Measurements from ENCODE around the gene PTF1A. TPM values are rescaled to one million over a fixed set of nuclear protein-coding genes. Genes with fewer than 3 reads are reported as not detected.

Gene PTF1A
- total and polyA plus RNA-seq, 4 donors, result not detected

GRCh38 chr10:23150610-23151009 is 41.5 kb upstream of the PTF1A start:
- Histone ChIP-seq H3K9ac (ENCODE audit: low read depth in 1 of 2, low read length in 2 of 2) (no peak overlapping the region), H3K36me3 (ENCODE audit: control insufficient read depth in 4 of 4, insufficient read depth in 3 of 4, low read depth in 1 of 4, low read length in 3 of 4) (no peaks in the 10 kb centered on the region), H3K4me1 (ENCODE audit: control insufficient read depth in 4 of 4, insufficient read depth in 4 of 4, low read length in 3 of 4) (no peaks in the 10 kb centered on the region), H3K27me3 (ENCODE audit: control insufficient read depth in 4 of 4, insufficient read depth in 4 of 4, low read length in 3 of 4) (no peaks in the 10 kb centered on the region), H3K27ac (ENCODE audit: low read depth in 1 of 2, low read length in 2 of 2) (no peak overlapping the region), H3K9me3 (ENCODE audit: control insufficient read depth in 4 of 4, low read length in 3 of 4) (no peaks in the 10 kb centered on the region), H3K4me3 (ENCODE audit: low read depth in 1 of 3, low read length in 3 of 3) (no peak overlapping the region)
- 73% methylated on average over 12 of the region's 12 CpGs for WGBS
- no peak for TF ChIP-seq FOXA2 (IDR thresholded peaks at IDR 0.05)
- no peak for TF ChIP-seq ZBTB33 (IDR thresholded peaks at IDR 0.05)
- no peak for TF ChIP-seq RXRA (IDR thresholded peaks at IDR 0.05)
- no peak for TF ChIP-seq TAF1 (conservative IDR thresholded peaks at IDR 0.05)
- TF ChIP-seq CTCF (IDR thresholded peaks at IDR 0.05; ENCODE audit: low read depth, low read length, missing input control), result no peak
- no peak for TF ChIP-seq YY1 (IDR thresholded peaks at IDR 0.05)
- TF ChIP-seq REST (IDR thresholded peaks at IDR 0.05), result no peak
- no peak for TF ChIP-seq RAD21 (IDR thresholded peaks at IDR 0.05)
- no peak for TF ChIP-seq MAX (IDR thresholded peaks at IDR 0.05)
- TF ChIP-seq SP1 (IDR thresholded peaks at IDR 0.05), result no peak
- TF ChIP-seq NR2F2 (IDR thresholded peaks at IDR 0.05), result no peak
- DNase-seq (ENCODE audit: low spot score), result no peak

- Histone ChIP-seq H3K4me1 (ENCODE audit: control insufficient read depth in 4 of 4, insufficient read depth in 4 of 4, low read length in 3 of 4) (no peaks in the 10 kb centered on the region), H3K36me3 (ENCODE audit: control insufficient read depth in 4 of 4, insufficient read depth in 3 of 4, low read depth in 1 of 4, low read length in 3 of 4) (no peaks in the 10 kb centered on the region), H3K27me3 (ENCODE audit: control insufficient read depth in 4 of 4, insufficient read depth in 4 of 4, low read length in 3 of 4) (no peaks in the 10 kb centered on the region), H3K27ac (ENCODE audit: low read depth in 1 of 2, low read length in 2 of 2) (no peak overlapping the region), H3K4me3 (ENCODE audit: low read depth in 1 of 3, low read length in 3 of 3) (no peak overlapping the region), H3K9ac (ENCODE audit: low read depth in 1 of 2, low read length in 2 of 2) (no peak overlapping the region), H3K9me3 (ENCODE audit: control insufficient read depth in 4 of 4, low read length in 3 of 4) (no peaks in the 10 kb centered on the region)
- 86% methylated on average over 7 of the region's 7 CpGs for WGBS
- no peak for DNase-seq (ENCODE audit: low spot score)
- no peak for TF ChIP-seq JUND (IDR thresholded peaks at IDR 0.05)
- TF ChIP-seq HNF4G (IDR thresholded peaks at IDR 0.05), result no peak
Observed at GRCh38 chr10:23151071-23151470, 41.0 kb upstream of the PTF1A start.
